Esophagus squamous epithelium (tissue), 4 donors: ENCODE data around the gene PECR.

Source experiments
- POLR2A ChIP-seq, 4 donors: fragments of 450-650 bp; IDR thresholded peaks; one replicate each; pipeline ENCODE4 v1.6.1; 2017; ENCODE audit warnings: antibody characterized with exemption in 4 of 4, mild to moderate bottlenecking in 4 of 4, moderate library complexity in 3 of 4
- TF ChIP-seq, protein P1 (sequence below), 6 experiments: fragments of 450-650 bp in 4 of 6; fragments of 200-600 bp in 2 of 6; sonication (generic) in 2 of 6; IDR thresholded peaks; one replicate each; pipeline ENCODE4 v1.5.1; 2016 to 2019; ENCODE audit warnings: antibody characterized with exemption in 6 of 6, mild to moderate bottlenecking in 4 of 6, moderate library complexity in 4 of 6

- TF ChIP-seq, protein P1, sequence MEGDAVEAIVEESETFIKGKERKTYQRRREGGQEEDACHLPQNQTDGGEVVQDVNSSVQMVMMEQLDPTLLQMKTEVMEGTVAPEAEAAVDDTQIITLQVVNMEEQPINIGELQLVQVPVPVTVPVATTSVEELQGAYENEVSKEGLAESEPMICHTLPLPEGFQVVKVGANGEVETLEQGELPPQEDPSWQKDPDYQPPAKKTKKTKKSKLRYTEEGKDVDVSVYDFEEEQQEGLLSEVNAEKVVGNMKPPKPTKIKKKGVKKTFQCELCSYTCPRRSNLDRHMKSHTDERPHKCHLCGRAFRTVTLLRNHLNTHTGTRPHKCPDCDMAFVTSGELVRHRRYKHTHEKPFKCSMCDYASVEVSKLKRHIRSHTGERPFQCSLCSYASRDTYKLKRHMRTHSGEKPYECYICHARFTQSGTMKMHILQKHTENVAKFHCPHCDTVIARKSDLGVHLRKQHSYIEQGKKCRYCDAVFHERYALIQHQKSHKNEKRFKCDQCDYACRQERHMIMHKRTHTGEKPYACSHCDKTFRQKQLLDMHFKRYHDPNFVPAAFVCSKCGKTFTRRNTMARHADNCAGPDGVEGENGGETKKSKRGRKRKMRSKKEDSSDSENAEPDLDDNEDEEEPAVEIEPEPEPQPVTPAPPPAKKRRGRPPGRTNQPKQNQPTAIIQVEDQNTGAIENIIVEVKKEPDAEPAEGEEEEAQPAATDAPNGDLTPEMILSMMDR (IDR thresholded peaks at IDR 0.05): no peak
- TF ChIP-seq POLR2A (IDR thresholded peaks at IDR 0.05): no peak
Observed at GRCh38 chr2:216083464-216084281, 2.1 kb upstream of the PECR start.
